ENCODE measurements around the gene NCAPH2.

DNA sequence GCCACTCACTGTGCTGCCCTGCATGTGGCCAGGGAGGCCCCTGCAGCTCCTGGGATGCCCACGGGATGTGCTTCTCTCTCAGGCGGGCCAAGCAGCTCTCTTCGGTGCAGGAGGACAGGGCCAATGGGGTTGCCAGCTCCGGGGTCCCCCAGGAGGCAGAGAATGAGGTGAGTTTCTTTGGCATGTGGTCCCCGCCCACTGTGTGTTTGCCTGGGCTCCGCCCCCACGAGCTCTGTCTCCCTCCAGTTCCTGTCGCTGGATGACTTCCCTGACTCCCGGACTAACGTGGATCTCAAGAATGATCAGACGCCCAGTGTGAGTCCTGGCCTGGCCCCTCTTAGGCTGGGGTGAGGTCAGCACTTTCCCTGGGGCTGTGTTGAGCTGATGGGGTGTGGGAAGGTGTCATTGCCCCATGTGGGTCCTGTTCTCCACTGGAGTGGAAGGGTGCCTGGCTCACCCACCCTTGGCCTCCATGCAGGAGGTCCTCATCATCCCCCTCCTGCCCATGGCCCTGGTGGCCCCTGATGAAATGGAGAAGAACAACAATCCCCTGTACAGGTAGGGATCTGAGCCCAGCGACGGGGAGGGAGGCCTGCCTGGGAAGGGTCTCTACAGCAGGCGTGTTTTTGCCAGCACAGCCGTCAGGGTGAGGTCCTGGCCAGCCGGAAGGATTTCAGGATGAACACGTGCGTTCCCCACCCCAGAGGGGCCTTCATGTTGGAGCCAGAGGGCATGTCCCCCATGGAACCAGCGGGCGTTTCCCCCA, 9.7 kb downstream of the NCAPH2 start:
- TF ChIP-seq TAF1 (IDR thresholded peaks at IDR 0.05; ENCODE audit: control insufficient read depth, extremely low read depth, insufficient read depth, low read length, severe bottlenecking) (no peak), RBM14 (IDR thresholded peaks at IDR 0.05; ENCODE audit: borderline replicate concordance, insufficient read depth, low read depth, low read length) (no peak), ZNF224 (CRISPR knock-in tag; IDR thresholded peaks at IDR 0.05) (no peak), ZNF184 (CRISPR knock-in tag; IDR thresholded peaks at IDR 0.05) (no peak), POLR2A (conservative IDR thresholded peaks at IDR 0.05) (no peak)
- TF ChIP-seq, protein P1, sequence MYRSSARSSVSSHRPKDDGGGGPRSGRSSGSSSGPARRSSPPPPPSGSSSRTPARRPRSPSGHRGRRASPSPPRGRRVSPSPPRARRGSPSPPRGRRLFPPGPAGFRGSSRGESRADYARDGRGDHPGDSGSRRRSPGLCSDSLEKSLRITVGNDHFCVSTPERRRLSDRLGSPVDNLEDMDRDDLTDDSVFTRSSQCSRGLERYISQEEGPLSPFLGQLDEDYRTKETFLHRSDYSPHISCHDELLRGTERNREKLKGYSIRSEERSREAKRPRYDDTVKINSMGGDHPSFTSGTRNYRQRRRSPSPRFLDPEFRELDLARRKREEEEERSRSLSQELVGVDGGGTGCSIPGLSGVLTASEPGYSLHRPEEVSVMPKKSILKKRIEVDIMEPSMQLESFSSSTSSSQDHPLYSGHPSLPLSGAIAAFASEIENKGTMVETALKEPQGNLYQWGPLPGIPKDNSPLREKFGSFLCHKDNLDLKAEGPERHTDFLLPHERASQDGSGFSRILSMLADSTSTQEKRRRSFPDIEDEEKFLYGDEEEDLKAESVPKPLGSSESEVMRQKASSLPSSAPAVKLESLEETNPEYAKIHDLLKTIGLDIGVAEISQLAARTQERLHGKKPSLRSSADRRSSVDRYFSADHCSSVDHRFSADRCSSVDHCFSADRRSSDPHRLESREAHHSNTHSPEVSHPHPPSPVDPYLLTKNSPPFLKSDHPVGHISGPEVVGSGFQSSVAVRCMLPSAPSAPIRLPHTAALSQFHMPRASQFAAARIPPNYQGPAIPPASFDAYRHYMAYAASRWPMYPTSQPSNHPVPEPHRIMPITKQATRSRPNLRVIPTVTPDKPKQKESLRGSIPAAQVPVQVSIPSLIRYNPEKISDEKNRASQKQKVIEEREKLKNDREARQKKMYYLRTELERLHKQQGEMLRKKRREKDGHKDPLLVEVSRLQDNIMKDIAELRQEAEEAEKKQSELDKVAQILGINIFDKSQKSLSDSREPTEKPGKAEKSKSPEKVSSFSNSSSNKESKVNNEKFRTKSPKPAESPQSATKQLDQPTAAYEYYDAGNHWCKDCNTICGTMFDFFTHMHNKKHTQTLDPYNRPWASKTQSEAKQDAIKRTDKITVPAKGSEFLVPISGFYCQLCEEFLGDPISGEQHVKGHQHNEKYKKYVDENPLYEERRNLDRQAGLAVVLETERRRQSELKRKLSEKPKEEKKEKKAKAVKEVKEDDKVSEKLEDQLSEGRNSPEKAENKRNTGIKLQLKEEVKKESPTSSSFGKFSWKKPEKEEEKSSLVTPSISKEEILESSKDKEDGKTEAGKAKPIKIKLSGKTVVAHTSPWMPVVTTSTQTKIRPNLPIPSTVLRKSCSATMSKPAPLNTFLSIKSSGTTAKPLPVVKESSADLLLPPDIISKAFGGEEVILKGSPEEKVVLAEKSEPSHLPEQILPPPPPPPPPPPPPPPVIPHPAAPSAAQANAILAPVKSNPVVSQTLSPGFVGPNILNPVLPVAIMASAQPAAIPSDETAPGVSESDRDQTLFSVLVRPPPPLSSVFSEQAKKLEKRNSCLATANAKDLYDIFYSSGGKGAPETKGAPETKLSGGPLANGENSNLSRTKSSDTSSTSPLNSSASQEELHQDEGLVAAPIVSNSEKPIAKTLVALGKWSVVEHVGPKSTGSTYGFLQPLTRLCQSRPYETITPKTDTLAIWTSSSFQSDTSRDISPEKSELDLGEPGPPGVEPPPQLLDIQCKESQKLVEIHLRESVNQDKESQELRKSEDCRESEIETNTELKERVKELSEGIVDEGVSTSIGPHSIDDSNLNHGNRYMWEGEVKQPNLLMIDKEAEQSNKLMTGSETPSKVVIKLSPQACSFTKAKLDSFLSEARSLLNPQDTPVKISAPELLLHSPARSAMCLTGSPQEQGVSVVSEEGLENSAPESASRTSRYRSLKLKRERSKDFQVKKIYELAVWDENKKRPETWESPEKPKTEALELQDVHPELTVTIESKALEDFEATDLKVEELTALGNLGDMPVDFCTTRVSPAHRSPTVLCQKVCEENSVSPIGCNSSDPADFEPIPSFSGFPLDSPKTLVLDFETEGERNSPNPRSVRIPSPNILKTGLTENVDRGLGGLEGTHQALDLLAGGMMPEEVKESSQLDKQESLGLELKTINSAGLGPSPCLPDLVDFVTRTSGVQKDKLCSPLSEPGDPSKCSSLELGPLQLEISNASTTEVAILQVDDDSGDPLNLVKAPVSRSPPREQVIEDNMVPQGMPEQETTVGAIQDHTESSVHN (IDR thresholded peaks at IDR 0.05; ENCODE audit: borderline replicate concordance in 1 of 2, low read depth in 1 of 2) = no peak
- TF ChIP-seq, protein P2, sequence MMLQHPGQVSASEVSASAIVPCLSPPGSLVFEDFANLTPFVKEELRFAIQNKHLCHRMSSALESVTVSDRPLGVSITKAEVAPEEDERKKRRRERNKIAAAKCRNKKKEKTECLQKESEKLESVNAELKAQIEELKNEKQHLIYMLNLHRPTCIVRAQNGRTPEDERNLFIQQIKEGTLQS (IDR thresholded peaks at IDR 0.05) = no peak
- TF ChIP-seq, protein P2 (CRISPR knock-in tag; conservative IDR thresholded peaks at IDR 0.05) = no peak
- TF ChIP-seq, protein P3, sequence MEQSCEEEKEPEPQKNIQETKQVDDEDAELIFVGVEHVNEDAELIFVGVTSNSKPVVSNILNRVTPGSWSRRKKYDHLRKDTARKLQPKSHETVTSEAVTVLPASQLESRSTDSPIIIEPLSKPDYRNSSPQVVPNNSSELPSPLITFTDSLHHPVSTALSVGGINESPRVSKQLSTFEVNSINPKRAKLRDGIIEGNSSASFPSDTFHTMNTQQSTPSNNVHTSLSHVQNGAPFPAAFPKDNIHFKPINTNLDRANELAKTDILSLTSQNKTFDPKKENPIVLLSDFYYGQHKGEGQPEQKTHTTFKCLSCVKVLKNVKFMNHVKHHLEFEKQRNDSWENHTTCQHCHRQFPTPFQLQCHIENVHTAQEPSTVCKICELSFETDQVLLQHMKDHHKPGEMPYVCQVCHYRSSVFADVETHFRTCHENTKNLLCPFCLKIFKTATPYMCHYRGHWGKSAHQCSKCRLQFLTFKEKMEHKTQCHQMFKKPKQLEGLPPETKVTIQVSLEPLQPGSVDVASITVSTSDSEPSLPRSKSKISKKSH (CRISPR knock-in tag; IDR thresholded peaks at IDR 0.05) = no peak
- TF ChIP-seq, protein P4, sequence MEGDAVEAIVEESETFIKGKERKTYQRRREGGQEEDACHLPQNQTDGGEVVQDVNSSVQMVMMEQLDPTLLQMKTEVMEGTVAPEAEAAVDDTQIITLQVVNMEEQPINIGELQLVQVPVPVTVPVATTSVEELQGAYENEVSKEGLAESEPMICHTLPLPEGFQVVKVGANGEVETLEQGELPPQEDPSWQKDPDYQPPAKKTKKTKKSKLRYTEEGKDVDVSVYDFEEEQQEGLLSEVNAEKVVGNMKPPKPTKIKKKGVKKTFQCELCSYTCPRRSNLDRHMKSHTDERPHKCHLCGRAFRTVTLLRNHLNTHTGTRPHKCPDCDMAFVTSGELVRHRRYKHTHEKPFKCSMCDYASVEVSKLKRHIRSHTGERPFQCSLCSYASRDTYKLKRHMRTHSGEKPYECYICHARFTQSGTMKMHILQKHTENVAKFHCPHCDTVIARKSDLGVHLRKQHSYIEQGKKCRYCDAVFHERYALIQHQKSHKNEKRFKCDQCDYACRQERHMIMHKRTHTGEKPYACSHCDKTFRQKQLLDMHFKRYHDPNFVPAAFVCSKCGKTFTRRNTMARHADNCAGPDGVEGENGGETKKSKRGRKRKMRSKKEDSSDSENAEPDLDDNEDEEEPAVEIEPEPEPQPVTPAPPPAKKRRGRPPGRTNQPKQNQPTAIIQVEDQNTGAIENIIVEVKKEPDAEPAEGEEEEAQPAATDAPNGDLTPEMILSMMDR (IDR thresholded peaks at IDR 0.05 in 2 of 3, conservative IDR thresholded peaks at IDR 0.05 in 1 of 3; ENCODE audit: insufficient read depth in 2 of 3, low read depth in 1 of 3, low read length in 3 of 3) = no peak
